Brain pericyte (primary cell): ENCODE results near the gene P2RX7.

Experiments
- DNase-seq: peaks from one replicate; pipeline ENCODE4 v3.0.0-alpha.2; 2012; ENCODE audit warnings: low read depth, low spot score

The P2RX7 gene

DNA sequence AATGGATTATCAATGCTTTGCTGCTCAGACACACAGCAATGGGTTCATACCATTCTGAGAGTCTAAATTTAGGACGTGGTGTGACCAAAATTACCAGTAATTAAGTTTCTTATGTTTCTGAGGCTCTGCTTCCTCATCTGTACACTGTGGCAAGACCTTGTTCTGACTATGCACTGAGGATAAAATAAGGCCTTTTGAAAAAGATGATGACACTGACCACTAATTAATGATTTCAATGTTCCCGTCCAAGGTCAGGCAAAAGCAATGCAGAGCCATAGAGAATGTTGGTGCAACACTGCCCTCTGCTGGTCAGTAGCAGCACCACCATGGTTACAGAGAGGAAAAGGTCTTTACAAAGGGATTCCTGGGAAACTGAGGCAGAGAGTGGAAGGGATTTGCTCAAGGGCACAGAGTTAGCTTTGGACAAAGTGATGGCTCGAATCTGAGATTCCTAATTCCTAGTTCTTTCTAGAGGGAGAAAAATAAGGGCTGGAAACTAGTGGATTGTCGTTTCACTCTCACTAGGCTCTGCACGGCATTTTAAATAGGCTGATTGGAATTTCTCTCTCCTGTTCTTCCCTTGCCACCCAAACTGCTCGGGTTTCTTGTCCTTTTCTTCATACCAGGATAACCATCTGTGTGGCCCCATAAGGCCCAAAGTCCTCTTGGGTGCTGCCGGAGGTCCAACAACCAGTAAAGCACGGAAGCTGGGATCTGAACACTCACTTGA, 22.3 kb upstream of the P2RX7 start:
- DNase-seq: no peak

DNA sequence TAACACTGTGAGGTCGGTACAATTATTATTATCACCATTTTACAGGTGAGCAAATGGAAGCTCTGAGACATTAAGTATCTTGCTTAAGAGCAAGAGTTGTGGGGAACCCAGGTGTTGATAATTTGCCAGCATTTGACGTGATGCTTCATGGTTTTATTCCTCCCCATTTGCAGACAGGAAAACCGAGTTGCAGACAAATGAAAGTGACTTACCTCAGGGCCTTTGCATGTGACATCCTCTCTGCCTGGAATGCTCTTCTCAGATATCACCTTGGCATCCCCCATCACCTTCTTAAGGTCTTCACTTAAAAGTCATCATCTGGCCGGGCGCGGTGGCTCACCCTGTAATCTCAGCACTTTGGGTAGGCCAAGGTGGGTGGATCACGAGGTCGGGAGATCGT, 21.0 kb upstream of the P2RX7 start:
- DNase-seq: no peak

DNA sequence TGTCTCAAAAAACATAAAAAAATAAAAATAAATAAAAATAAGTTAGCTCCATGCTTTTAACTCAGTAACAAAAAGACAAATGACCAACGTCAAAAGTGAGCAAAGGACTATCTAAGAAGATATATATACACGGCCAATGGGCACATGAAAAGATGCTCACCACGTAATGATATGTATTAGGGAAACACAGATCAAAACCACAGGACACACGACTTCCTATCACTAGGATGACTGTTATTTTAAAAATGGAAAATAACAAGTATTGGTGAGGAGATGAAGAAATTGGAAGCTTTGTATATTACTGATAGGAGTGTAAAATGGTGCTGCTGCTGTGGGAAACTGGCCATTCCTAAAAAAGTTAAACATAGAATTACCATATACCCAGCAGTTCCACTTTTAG, 20.2 kb upstream of the P2RX7 start:
- no peak for DNase-seq

DNA sequence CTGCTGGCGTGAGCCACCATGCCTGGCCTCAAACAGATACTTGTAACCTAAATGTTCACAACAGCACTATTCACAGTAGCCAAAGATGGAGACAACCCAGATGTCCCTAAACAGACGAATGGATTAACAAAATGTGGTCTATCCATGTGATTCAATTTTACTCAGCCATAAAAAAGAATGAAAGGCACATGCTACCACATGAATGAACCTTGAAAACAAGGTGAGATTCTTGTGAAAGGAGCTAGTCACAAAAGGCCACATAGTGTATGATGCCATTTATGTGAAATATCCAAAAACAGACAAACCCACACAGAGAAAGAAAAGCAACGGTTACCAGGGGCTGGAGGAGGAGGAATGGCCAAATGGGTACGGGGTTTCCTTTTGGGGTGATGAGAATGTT, 19.6 kb upstream of the P2RX7 start:
- no peak for DNase-seq

DNA sequence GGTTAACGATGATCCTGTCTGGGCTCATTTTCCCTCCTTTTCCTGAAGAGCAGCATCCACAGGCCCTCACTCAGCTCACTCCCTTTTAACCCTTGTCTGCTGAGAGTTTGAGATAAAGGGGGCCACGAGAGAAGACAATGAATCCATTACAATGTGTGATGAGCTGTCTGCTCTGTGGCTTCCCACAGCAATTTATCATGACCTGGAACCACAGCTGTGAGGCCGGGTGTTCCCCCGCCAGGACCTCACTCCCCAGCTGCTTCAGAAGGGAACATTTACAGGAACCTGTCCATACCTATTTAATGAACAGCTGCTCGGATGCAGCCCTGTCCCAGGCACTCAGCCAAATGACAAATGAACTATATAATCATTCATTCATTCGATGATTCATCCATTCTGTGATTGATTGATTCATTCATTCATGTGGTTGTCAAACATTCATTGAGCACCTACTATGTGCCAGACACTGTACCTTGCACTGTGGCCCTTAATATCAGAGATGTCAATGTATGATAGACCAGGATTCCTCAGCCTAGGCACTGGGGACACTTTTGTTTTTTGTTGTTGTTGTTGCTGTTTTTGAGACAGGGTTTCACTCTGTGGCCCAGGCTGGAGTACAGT, 18.5 kb upstream of the P2RX7 start:
- DNase-seq: no peak

DNA sequence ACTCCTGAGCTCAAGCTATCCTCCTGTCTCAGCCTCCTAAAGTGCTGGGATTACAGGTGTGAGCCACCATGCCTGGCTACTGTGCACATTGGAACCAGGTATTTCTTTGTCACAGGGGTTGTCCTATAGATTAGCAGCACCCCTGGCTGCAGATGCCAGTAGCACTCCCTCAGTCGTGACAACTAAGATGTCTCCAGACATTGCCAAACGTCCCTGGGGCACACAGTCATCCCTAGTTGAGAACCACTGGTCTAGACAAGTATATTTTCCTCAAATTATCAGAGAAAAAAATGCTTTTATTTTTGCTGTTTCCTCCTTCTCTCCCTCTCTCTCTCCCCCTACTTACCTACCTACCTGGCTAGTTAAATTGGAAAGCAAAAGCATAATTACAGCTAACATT, 17.9 kb upstream of the P2RX7 start:
- DNase-seq: no peak

DNA sequence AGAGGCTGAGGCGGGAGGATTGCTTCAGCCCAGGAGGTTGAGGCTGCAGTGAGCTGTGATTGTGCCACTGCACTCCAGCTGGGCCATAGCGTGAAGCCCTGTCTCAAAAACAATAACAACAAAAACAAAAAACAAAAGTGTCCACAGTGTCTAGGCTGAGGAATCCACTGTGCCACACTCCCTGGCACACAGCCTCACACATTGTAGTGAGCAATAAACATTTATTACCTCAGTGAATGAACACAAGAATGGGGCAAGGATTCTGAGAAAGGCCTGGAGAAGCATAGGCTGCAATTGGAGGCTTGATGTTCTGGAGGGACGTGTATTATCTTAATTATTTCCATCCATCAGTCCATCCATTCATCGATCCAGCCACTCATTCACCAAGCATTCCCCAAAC, 17.1 kb upstream of the P2RX7 start:
- DNase-seq: no peak

DNA sequence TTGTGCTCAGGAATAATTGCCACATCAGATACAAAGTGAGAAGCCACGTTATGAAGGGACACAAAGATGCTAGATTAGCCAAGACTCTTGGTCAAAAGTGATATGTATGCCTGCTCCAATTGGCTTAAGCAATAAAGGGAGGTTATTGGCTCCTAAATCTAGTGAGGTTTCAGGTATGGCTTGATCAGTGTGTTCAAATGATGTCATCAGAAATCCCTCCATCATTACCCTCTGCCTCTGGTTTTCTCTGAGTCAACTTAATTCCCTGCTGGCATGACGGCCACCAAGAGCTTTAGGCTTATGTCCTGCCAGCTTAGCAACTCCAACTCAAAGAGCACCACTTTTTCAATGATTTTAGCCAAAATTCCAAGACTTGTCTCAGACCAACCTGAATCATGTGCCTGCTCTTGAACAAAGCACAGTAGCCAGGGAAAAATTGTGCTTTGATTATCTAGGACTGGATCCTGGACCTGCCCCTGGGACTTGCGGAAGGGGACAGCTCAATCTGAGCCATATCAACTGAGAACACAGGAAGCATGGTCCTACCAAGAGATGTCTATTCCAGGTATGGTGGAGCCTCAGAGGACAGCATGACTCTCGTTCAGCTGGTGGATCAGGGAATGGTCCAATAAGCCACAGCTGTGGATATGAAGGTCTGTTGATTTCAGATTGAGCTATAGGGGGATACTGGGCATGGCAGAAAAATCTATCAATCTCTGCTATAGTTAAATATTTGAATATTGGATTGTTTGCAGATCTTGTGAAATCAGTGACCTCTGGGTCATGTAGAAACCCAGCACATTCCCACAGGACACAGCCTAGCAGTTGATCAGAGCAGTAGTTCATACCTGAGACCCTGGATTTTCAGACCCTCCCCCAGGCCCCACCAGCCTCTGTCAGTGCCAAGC, 16.1 kb upstream of the P2RX7 start:
- no peak for DNase-seq

DNA sequence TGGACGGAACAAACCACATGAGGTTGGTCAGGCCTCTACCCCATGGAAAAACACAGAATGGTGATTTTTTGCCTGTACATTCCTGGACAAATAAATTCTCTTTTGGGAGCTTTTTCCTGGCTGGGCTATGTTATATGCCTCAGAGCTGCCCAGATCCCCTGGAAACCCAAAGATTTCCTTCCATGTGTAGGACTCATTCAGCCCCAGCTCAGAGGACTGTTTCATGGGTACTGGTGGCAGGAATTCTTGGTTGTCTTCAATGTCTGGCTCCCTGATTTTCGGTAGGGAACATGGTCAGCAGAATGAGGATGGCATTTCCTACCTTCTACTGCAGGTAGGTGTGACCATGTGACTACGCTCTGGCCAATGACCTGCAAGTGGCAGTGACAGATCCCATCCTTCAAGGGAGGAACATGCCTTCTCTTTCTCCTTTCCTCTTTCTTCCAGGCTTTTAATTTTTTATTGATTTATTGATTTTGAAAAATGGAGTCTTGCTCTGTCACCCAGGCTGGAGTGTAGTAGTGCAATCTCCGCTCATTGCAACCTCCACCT, 15.4 kb upstream of the P2RX7 start:
- DNase-seq: no peak

DNA sequence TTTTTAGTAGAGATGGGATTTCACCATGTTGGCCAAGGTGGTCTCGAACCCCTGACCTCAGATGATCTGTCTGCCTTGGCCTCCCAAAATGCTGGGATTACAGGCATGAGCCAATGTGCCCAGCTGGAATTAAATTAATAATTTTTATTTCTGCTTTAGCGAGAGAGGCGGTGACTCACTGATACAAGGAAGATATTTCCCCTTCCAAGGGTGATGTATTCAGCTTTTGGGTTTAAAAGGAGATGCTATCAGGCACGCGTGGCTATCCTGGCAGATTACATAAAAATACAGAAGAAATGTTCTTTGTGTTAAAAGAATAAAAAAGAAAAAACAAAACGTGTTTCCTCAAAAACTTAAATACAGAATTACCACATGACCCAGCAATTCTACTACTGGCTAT, 12.4 kb upstream of the P2RX7 start:
- DNase-seq: no peak

DNA sequence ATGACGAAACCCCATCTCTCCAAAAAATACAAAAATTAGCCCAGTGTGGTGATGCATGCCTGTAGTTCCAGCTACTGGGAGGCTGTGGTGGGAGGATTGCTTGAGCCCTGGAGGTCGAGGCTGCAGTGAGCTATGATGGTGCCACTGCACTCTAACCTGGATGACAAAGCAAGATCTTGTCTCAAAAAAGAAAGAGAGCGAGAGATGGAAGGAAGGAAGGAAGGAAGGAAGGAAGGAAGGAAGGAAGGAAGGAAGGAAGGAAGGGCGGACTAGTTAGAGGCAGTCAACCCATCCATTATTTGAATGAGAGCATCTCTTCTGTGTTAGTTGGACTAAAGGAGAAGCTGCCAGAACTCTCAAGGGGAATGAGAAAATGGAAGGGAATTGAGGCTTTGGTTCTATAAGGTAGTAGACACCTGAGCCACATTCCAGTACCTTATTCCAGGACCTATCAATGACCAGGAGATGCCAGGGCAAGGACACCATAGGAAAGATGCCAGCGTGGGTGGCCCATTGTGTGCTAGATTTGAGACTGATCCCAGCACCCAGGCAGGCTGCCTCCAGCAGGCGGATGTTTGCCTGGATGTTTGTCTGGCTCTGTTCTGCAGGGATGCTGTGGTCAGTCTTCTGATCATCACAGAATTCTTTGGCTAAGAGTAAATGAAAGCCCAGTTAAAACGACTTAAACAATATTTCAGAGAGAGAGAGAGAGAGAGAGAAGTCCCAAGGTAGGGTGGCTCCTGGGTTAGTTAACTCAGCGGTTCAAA, 11.5 kb upstream of the P2RX7 start:
- no peak for DNase-seq

DNA sequence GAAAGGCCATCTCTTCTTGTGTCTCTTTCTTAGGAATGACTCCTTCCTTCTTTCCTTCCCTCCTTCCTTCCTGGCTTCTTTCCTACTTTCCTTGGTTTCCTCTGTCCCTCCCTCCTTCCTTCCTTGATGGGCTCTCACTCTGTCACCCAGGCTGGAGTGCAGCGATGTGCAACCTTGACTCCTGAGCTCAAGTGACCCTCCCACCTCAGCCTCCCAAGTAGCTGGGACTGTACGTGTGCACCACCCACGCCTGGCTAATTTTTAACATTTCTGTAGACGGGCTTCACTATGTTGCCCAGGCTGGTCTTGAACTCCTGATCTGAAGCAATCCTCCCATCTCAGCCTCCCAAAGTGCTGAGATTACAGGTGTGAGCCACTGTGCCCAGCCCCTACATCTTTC, 10.9 kb upstream of the P2RX7 start:
- no peak for DNase-seq

DNA sequence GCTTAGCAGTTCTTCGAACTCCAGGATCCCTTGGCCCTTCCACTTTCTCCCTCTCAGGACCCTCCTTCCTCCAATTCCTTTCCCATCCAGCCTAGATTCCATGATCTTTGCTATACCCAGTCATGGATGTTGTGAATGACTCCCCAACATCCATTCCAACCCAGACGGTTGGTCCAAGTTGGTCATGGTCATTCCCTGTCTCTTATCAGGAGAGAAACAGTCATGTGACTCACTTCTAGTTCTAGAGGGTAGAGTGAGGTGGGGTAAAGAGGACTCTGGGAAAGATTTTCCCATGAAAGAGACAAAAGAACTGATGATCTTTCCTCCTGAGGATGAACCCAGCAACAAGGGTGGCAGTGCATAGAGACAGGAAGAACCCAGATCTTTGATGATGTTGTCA, 9.2 kb upstream of the P2RX7 start:
- no peak for DNase-seq

DNA sequence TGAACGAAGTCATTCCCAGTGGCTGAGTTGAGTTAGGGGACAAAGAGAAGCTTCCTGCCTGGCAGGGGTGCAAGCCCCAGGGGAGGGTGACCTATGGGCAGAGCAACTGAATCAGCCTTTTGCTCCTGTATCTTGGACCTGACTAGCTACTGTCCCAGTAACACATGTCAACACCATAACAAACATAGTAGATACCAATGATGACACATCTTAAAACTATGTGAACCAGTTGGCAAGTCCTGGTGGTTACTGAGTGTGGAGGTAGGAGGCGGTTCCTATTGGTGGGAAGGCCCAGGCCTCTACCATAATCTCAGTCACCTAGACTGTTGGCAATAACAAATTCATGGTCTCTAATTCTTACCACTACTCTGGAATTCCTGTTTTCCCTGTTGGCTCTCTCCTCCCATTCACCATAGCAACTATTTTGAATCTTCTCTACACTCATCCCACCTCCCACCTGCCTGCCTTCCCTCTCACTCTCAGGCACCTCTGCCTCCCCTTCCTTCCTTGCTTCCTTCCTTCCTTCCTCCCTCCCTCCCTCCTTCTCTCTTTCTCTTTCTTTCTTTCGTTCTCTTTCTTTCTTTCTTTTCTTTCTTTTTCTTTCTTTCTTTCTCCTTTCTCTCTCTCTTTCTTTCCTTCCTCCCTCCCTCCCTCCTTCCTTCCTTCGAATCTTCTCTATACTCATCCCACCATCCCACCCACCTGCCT, 8.1 kb upstream of the P2RX7 start:
- DNase-seq: no peak

DNA sequence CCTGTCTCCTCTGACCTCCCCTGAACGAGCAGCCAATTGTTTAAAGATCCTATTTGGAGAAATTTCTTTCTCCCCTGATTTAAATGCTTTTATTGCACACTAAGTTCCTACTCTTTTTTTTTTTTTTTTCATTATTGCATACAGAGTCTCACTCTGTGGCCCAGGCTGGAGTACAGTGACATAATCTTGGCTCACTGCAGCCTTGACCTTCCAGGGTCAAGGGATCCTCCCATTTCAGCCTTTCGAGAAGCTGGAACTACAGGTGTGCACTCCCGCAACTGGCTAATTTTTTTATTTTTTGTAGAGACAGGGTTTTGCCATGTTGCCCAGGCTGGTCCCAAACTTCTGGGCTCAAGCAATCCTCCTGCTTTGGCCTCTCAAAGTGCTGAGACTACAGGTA, 5.2 kb upstream of the P2RX7 start:
- DNase-seq: no peak

DNA sequence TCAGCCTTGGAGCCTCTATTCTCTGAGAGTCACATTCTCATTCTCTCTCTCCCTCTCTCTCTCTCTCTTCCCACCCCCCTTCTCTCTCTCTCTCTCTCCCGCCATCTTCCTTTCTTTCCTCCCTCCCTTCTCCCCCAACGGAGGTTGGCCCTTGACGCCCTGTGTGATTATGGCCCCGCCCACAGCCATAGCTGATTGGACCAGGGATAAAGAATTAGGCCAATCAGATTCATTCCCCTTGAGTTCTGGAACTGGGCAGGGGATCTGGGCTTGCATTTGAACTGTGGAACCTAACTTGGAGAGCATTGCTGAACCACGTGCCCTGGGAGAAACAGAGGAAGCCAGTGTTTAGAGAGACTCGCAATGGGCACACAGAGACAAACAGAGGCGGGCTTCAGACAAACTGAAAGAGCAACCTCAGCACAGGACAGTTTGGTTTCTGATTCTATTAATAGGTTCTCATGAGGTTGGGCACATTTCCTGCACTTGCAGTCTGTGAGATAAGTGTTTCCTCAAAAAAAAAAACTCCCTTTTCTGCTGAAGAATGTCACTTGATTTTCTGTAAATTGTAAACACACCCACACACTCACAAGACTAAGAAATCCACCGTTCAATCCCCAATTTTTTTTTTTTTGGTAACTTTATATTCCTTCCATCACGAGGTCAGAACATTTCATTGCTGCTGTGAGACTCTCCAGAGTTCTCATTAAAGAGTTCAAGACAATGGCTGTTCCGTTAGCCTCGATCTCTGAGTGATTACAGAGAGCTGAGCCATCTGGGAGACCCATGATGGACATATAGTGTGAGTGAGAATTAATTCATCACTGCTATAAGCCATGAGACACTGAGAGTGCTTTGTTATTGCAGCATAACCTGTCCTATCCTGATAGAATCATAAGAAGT, 3.5 kb upstream of the P2RX7 start:
- DNase-seq: no peak

DNA sequence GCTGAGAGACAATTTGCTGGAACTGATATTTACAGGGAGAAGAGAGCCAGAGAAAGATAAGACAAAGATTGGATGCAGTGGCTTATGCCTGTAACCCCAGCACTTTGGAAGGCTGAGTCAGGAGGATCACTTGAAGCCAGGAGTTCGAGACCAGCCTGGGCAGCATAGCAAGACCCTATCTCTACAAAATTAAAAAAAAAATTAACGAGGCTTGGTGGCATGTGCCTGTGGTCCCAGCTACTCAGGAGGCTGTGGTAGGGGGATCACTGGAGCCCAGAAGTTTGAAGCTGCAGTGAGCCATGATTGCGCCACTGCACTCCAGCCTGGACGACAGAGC, 2.9 kb upstream of the P2RX7 start:
- no peak for DNase-seq

DNA sequence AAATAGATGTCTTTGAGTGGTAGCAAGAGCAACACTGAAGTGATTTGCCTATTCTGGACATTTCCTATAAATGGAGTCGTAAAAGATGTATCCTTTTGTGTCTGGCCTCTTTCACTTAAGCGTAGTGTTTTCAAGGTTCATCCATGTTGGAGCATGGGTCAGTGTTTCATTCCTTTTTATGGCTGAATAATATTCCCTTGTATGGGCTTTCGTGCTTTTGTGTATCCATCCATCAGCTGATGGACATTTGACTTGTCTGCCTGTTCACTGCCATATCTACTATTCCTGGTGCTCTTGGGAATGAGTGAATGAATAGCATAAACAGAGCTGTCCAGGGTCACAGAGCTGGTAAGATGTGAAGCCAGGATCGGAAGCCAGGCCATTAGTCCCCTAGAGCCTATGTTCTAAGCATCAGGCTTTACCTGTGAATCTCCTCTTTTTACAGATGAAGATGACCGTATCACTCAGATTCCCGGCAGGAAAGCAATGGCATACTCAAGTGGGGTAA, 1.8 kb upstream of the P2RX7 start:
- DNase-seq: no peak

DNA sequence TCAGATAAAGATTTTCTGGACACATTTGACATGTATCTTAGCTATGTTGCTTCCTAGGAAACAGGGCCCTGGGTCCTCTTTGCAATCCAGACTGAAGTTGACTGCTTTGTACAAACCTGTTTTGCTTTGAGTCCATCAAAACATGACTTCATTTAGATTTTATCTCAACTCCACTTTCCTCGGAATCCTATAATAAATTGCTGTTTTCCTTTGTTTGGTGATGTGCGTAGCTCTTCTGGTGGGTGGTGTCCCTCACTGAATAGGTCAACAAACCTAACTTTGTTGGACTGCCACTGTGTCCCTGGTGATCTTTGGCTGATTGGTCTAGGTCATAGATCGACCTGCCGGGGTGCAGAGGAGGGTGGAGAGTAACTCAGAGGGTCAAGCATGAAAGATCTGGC, 735 bp upstream of the P2RX7 start:
- no peak for DNase-seq

DNA sequence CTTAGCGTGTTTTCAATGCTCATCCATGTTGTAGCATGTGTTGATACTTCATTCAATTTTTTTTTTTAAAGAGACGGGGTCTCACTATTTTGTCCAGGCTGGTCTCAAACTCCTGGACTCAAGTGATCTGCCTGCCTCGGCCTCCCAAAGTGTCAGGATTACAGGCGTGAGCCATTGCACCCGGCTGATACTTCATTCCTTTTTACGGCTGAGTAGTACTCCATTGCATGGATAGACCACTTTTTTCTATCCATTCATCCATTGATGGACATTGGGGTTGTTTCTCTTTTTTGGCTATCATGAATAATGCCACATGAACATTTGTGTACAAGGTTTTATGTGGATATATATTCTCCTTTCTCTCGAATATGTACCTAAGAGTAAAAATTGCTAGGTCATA, 1.2 kb downstream of the P2RX7 start:
- DNase-seq: no peak
